Loucy (cell line): ENCODE data around the gene DENND6B.
"Not testable (repeated sequence)": the region's sequence is repeated elsewhere in the genome, so short reads cannot be mapped to it uniquely, and the experiment has no call there.

Source experiments
- CTCF ChIP-seq: fragments of 200-600 bp; sonication (generic); conservative IDR thresholded peaks from 2 replicates; pipeline ENCODE4 v1.5.1; 2014; ENCODE audit warnings: mild to moderate bottlenecking, antibody characterized with exemption, low read length
- EZH2phosphoT487 ChIP-seq: fragments of 200-600 bp; IDR thresholded peaks from 2 replicates; pipeline ENCODE4 v1.6.1; 2018; ENCODE audit warnings: antibody characterized with exemption, mild to moderate bottlenecking, moderate library complexity, borderline replicate concordance

GRCh38 chr22:50363803-50364194 lies 37.0 kb upstream of the DENND6B start:
- not testable (repeated sequence) for TF ChIP-seq CTCF, EZH2phosphoT487
